Keratinocyte (primary cell): ENCODE measurements around the gene SOX18. TPM values are rescaled to one million over a fixed set of nuclear protein-coding genes. Genes with fewer than 3 reads are reported as not detected.

Source experiments
- DNase-seq: peaks from one replicate; pipeline ENCODE4 v3.0.0-alpha.2; 2011; ENCODE audit warnings: low read depth, missing footprints, low spot score
- FAIRE-seq: peaks from 2 replicates; lab custom pipeline; 2011; peaks lifted over from hg19 to GRCh38; lab: Jason Lieb, UNC
- H2AFZ ChIP-seq: 2 replicates; pipeline ENCODE4 v1.6.0; 2012; ENCODE audit warnings: low read length, control low read depth, inconsistent platforms; ENCODE audit not compliant: control insufficient read depth
- H3K27ac ChIP-seq: 2 replicates; pipeline ENCODE4 v1.5.1; 2011; ENCODE audit warnings: low read length; ENCODE audit not compliant: control insufficient read depth, insufficient read depth
- H3K27me3 ChIP-seq: 3 replicates; pipeline ENCODE4 v1.6.0; 2011; ENCODE audit warnings: low read length; ENCODE audit not compliant: control insufficient read depth, insufficient read depth; ENCODE audit errors: extremely low read depth
- H3K36me3 ChIP-seq, 2 experiments: 2 replicates in 1 of 2; 3 replicates in 1 of 2; pipeline ENCODE4 v1.5.1; 2011; ENCODE audit warnings: low read length in 2 of 2, mild to moderate bottlenecking in 1 of 2; ENCODE audit not compliant: control insufficient read depth in 2 of 2, insufficient read depth in 2 of 2; ENCODE audit errors: extremely low read depth in 1 of 2
- H3K4me1 ChIP-seq: 3 replicates; pipeline ENCODE4 v1.5.1; 2011; ENCODE audit warnings: low read length; ENCODE audit not compliant: control insufficient read depth, insufficient read depth; ENCODE audit errors: extremely low read depth
- H3K4me2 ChIP-seq: 3 replicates; pipeline ENCODE4 v1.6.0; 2011; ENCODE audit warnings: low read depth, low read length; ENCODE audit not compliant: control insufficient read depth, insufficient read depth; ENCODE audit errors: extremely low read depth
- H3K4me3 ChIP-seq, 3 experiments: fragments of 200-600 bp in 1 of 3; sonication (generic) in 1 of 3; 2 replicates in 2 of 3; 3 replicates in 1 of 3; pipeline ENCODE4 v1.5.1; 2011 to 2016; ENCODE audit warnings: low read length in 3 of 3, mild to moderate bottlenecking in 3 of 3, control low read depth in 2 of 3, inconsistent platforms in 1 of 3, low read depth in 1 of 3, mixed read lengths in 1 of 3, mixed run types in 1 of 3, moderate library complexity in 1 of 3; ENCODE audit not compliant: control insufficient read depth in 2 of 3, insufficient read depth in 2 of 3; ENCODE audit errors: extremely low read depth in 1 of 3
- H3K79me2 ChIP-seq: 2 replicates; pipeline ENCODE4 v1.6.0; 2012; ENCODE audit warnings: low read length; ENCODE audit not compliant: control insufficient read depth, insufficient read depth
- H3K9ac ChIP-seq: 3 replicates; pipeline ENCODE4 v1.6.0; 2011; ENCODE audit warnings: low read length; ENCODE audit not compliant: control insufficient read depth, insufficient read depth; ENCODE audit errors: extremely low read depth
- H3K9me1 ChIP-seq: 3 replicates; pipeline ENCODE4 v1.6.0; 2011; ENCODE audit warnings: low read length; ENCODE audit not compliant: control insufficient read depth, insufficient read depth; ENCODE audit errors: extremely low read depth
- H3K9me3 ChIP-seq: 2 replicates; pipeline ENCODE4 v1.5.1; 2012; ENCODE audit warnings: low read depth, low read length; ENCODE audit not compliant: control insufficient read depth
- H4K20me1 ChIP-seq: 3 replicates; pipeline ENCODE4 v1.6.0; 2011; ENCODE audit warnings: low read length; ENCODE audit not compliant: control insufficient read depth, insufficient read depth; ENCODE audit errors: extremely low read depth
- CTCF ChIP-seq, 3 experiments: IDR thresholded peaks in 1 of 3; conservative IDR thresholded peaks in 1 of 3; optimal IDR thresholded peaks in 1 of 3; 2 replicates in 2 of 3; 3 replicates in 1 of 3; pipeline versions ENCODE3 to v1.5.1; 2011; ENCODE audit warnings: low read length in 3 of 3, mild to moderate bottlenecking in 3 of 3, moderate library complexity in 2 of 3, control low read depth in 1 of 3, inconsistent platforms in 1 of 3; ENCODE audit not compliant: insufficient read depth in 2 of 3; ENCODE audit errors: extremely low read depth in 1 of 3
- EZH2 ChIP-seq: IDR thresholded peaks from one replicate; pipeline ENCODE4 v1.6.1; 2012; ENCODE audit warnings: inconsistent platforms, mild to moderate bottlenecking, low read length, moderate library complexity
- dilution Hi-C: fragments of 300-500 bp; cut with MboI; formaldehyde crosslinking; loops from one replicate; pipeline ENCODE4 v1.7.0; 2020; ENCODE audit warnings: low sequenced_read_pairs; ENCODE audit not compliant: extremely low pct_ligation_motif_present
- polyA plus RNA-seq, 5 experiments: library from polyadenylated mRNA; depleted of rRNA in 3 of 5; stranded (reverse) in 3 of 5; stranded (forward) in 1 of 5; unstranded in 1 of 5; fragments of >200 nt; gene quantifications; 1 replicate in 1 of 5; 2 replicates in 3 of 5; 3 replicates in 1 of 5; pipeline versions ENCODE4 v1.2.1 to v1.2.3, GENCODE V29; 2011 to 2012; ENCODE audit warnings: missing spikeins in 2 of 5, low read depth in 1 of 5, low replicate concordance in 1 of 5

SOX18 gene
- polyA plus RNA-seq, 1 donor (not counting 4 experiments of a cell fraction or from before 2014, with no cell fraction given): not detected

GRCh38 chr20:64095455-64095854 is 46.0 kb upstream of the SOX18 start:
- H3K27ac ChIP-seq: no peak overlapping the region
- H3K9ac ChIP-seq: no peak overlapping the region
- no peaks in the 10 kb centered on the region for H3K9me1 ChIP-seq
- no peak for DNase-seq
- dilution Hi-C loops: no loop called here
- H3K4me2 ChIP-seq: no peak overlapping the region
- no peaks in the 10 kb centered on the region for H4K20me1 ChIP-seq
- TF ChIP-seq EZH2 (no peak), CTCF (optimal IDR thresholded peaks at IDR 0.05 in 1 of 3, IDR thresholded peaks at IDR 0.05 in 1 of 3, conservative IDR thresholded peaks at IDR 0.05 in 1 of 3; ENCODE audit: extremely low read depth in 1 of 3, insufficient read depth in 2 of 3, low read length in 3 of 3) (no peak)
- no peaks in the 10 kb centered on the region for H3K4me1 ChIP-seq
- no peak overlapping the region for H2AFZ ChIP-seq
- H3K27me3 ChIP-seq: peaks cover 15% of the 10 kb centered on the region
- FAIRE-seq: no peak
- no peak overlapping the region for H3K4me3 ChIP-seq
- H3K79me2 ChIP-seq: no peaks in the 10 kb centered on the region
- H3K36me3 ChIP-seq: no peaks in the 10 kb centered on the region
- no peaks in the 10 kb centered on the region for H3K9me3 ChIP-seq

GRCh38 chr20:64093013-64093503 is 43.6 kb upstream of the SOX18 start:
- H3K79me2 ChIP-seq: no peaks in the 10 kb centered on the region
- dilution Hi-C loops: no loop called here
- no peak overlapping the region for H3K9ac ChIP-seq
- H3K4me1 ChIP-seq: no peaks in the 10 kb centered on the region
- H3K9me1 ChIP-seq: no peaks in the 10 kb centered on the region
- peaks cover 2% of the 10 kb centered on the region for H4K20me1 ChIP-seq
- H3K9me3 ChIP-seq: no peaks in the 10 kb centered on the region
- no peaks in the 10 kb centered on the region for H3K36me3 ChIP-seq
- TF ChIP-seq EZH2 (no peak), CTCF (optimal IDR thresholded peaks at IDR 0.05 in 1 of 3, IDR thresholded peaks at IDR 0.05 in 1 of 3, conservative IDR thresholded peaks at IDR 0.05 in 1 of 3; ENCODE audit: extremely low read depth in 1 of 3, insufficient read depth in 2 of 3, low read length in 3 of 3) (no peak)
- peaks cover 10% of the 10 kb centered on the region for H3K27me3 ChIP-seq
- DNase-seq (no peak), FAIRE-seq (no peak)
- no peak overlapping the region for H3K4me3 ChIP-seq
- H3K27ac ChIP-seq: no peak overlapping the region
- no peak overlapping the region for H2AFZ ChIP-seq
- no peak overlapping the region for H3K4me2 ChIP-seq
